ENCODE measurements around the gene SLC9A7.

Gene SLC9A7

GRCh38 chrX:46642145-46642544, 116.8 kb downstream of the SLC9A7 start:
- peak; percentile 9 for DNase-seq

- DNase-seq = no peak
These were observed 121.0 kb downstream of the SLC9A7 start for GRCh38 chrX:46637938-46638337.

- no peak for DNase-seq
These were observed 122.7 kb downstream of the SLC9A7 start for GRCh38 chrX:46636223-46636622.

GRCh38 chrX:46635186-46635585, 123.7 kb downstream of the SLC9A7 start:
- no peak for DNase-seq

- DNase-seq = no peak
These were observed 124.3 kb downstream of the SLC9A7 start for GRCh38 chrX:46634577-46634976.

GRCh38 chrX:46630141-46630540, 128.8 kb downstream of the SLC9A7 start:
- DNase-seq = no peak

GRCh38 chrX:46628460-46629371, 130.2 kb downstream of the SLC9A7 start:
- peak; percentile 17 for DNase-seq

GRCh38 chrX:46627711-46628419, 131.1 kb downstream of the SLC9A7 start:
- peak; percentile 66 for DNase-seq

- DNase-seq = no peak
These were observed 131.9 kb downstream of the SLC9A7 start for GRCh38 chrX:46627062-46627461.

GRCh38 chrX:46626566-46626965, 132.4 kb downstream of the SLC9A7 start:
- no peak for DNase-seq

GRCh38 chrX:46624090-46624786, 134.7 kb downstream of the SLC9A7 start:
- DNase-seq = no peak

- no peak for DNase-seq
These were observed 137.3 kb downstream of the SLC9A7 start for GRCh38 chrX:46621572-46621971.

GRCh38 chrX:46620505-46620904, 138.4 kb downstream of the SLC9A7 start:
- no peak for DNase-seq

- DNase-seq = no peak
These were observed 140.0 kb downstream of the SLC9A7 start for GRCh38 chrX:46618947-46619346.

GRCh38 chrX:46617906-46618305, 141.0 kb downstream of the SLC9A7 start:
- peak; percentile 69 for DNase-seq

GRCh38 chrX:46611658-46612362, 147.1 kb downstream of the SLC9A7 start:
- no peak for DNase-seq

- DNase-seq = no peak
These were observed 148.8 kb downstream of the SLC9A7 start for GRCh38 chrX:46610070-46610658.

GRCh38 chrX:46607916-46608315, 151.0 kb downstream of the SLC9A7 start:
- DNase-seq = no peak

- no peak for DNase-seq
These were observed 156.3 kb downstream of the SLC9A7 start for GRCh38 chrX:46602468-46603102.

GRCh38 chrX:46601283-46601682, 157.6 kb downstream of the SLC9A7 start:
- no peak for DNase-seq

GRCh38 chrX:46599051-46599560, 159.8 kb downstream of the SLC9A7 start:
- DNase-seq = no peak

- DNase-seq = no peak
These were observed 161.1 kb downstream of the SLC9A7 start for GRCh38 chrX:46597771-46598170.
